HK-2 (cell line): ENCODE measurements around the gene PPA1.
"Not testable (repeated sequence)": the region's sequence is repeated elsewhere in the genome, so short reads cannot be mapped to it uniquely, and the experiment has no call there.

Experiments used
- DNase-seq: peaks from one replicate; pipeline ENCODE4 v3.0.0-alpha.2; 2018; ENCODE audit not compliant: unreplicated experiment

The PPA1 gene

DNA sequence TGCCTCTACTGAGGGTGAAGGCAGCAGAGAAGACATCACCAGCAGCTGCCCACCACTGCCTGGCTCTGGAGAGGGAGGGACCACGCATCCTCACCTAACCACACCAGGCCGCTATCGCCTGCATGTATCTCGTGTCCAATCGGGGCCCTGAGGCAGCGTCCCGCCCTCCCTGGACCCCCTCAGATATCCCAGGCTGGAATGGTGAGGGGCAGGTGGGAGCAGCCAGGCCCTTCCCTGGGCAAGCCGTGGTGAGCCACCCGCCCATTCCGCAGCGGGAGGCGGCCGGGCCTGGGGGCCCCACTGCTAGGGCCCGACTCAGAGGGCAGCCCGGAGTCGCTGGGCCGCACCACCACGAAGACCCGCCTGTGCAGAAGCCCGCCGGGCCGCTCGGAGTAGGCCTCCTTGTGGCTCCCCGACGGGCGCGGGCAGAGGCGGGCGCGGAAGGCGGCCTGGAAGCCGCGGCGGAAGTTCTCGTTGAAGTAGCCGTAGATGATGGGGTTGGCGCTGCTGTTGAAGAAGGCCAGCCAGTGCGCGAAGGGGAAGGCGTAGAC, 21.6 kb upstream of the PPA1 start:
- DNase-seq: no peak

- no peak for DNase-seq
Measured at GRCh38 chr10:70253878-70254765, 20.9 kb upstream of the PPA1 start.

GRCh38 chr10:70250961-70251680, 17.9 kb upstream of the PPA1 start:
- no peak for DNase-seq

DNA sequence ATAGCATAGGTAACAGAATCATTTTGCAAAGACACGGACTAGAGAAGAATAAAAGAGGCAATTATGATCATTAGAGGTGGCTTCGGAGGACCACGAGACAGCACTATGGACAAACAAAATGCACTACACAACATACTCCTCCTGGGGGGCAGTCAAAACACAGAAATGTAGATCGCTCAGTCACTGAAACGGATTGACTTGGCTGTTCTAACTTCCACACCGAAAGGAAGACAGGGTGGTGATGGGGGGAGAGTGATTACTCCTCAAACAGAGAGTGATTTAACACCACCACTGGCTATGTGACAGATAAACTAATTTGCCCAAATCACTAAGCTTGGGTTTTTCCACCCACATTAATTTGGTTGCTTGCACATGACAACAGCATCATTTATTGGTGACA, 14.1 kb upstream of the PPA1 start:
- DNase-seq: no peak

- no peak for DNase-seq
Measured at GRCh38 chr10:70241081-70241480, 7.9 kb upstream of the PPA1 start.

DNA sequence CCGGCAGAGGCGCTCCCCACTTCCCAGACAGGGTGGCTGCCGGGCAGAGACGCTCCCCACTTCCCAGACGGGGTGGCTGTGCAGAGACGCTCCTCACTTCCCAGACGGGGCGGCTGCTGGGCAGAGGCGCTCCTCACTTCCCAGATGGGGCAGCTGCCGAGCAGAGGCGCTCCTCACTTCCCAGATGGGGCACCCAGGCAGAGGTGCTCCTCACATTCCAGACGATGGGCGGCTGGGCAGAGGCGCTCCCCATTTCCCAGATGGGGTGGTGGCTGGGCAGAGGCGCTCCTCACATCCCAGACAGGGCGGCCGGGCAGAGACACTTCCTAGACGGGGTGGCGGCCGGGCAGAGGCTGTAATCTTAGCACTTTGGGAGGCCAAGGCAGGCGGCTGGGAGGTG, 6.8 kb upstream of the PPA1 start:
- not testable (repeated sequence) for DNase-seq

DNA sequence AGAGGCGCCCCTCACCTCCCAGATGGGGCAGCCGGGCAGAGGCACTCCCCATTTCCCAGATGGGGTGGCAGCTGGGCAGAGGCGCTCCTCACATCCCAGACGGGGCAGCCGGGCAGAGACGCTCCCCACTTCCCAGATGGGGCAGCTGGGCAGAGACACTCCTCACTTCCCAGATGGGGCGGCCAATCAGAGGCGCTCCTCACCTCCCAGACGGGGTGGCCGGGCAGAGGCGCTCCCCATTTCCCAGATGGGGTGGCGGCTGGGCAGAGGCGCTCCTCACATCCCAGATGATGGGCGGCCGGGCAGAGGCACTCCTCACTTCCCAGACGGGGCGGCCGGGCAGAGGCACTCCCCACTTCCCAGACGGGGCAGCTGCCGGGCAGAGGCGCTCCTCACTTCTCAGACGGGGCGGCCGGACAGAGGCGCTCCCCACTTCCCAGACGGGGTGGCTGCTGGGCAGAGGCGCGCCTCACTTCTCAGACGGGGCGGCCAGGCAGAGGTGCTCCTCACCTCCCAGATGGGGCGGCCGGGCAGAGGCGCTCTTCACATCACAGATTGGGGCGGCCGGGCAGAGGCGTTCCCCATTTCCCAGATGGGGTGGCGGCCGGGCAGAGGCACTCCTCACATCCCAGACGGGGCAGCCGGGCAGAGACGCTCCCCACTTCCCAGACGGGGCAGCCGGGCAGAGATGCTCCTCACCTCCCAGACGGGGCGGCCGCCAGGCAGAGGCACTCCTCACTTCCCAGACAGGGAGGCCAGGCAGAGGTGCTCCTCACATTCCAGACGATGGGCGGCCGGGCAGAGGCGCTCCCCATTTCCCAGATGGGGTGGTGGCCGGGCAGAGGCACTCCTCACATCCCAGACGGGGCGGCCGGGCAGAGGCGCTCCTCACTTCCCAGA, 6.1 kb upstream of the PPA1 start:
- not testable (repeated sequence) for DNase-seq

- DNase-seq: not testable (repeated sequence)
Measured at GRCh38 chr10:70237958-70238536, 4.8 kb upstream of the PPA1 start.

- no peak for DNase-seq
Measured at GRCh38 chr10:70234668-70235447, 1.6 kb upstream of the PPA1 start.

- no peak for DNase-seq
Measured at GRCh38 chr10:70233939-70234300, 691 bp upstream of the PPA1 start.

GRCh38 chr10:70232859-70233108, 445 bp downstream of the PPA1 start:
- DNase-seq: no peak

- peak; percentile 54 for DNase-seq
Measured at GRCh38 chr10:70232155-70232858, 922 bp downstream of the PPA1 start.

DNA sequence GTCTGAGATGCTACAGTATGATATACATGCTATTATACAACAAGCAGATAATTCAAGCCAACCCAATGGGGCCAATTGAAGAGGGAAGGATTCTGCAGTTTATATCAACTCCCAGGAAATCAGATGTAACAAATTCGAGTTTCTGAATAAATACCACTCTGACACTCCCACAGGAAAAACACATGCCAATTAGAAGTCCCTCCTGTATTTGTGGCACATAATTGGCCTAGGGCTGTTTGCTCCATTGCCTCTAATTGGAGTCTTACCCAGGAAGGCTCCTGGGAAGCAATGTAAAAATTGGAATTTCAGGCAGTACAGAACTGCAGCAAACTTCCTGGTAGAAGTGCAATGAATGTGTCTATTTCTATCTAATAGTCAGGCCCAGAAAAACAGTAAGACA, 4.7 kb downstream of the PPA1 start:
- no peak for DNase-seq

GRCh38 chr10:70227548-70228320, 5.5 kb downstream of the PPA1 start:
- DNase-seq: no peak

DNA sequence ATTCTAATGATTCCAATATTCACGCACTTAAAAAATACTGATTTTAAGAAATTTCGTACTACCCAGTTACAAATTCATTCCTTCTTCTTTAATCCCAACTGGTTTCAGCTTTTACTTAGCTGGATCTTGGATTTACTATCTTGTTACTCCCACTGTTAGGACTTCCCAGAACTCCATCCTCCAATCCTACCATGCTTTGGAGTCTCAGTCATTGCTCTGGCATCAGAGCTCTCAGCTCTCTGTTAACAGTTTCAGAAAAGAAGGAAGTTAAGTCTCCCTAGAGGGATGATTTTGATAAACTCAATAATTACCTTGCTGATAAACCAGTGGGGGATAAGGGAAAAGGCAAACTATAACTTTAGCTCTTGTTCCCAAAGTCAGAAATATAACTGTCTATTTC, 9.5 kb downstream of the PPA1 start:
- DNase-seq: no peak

DNA sequence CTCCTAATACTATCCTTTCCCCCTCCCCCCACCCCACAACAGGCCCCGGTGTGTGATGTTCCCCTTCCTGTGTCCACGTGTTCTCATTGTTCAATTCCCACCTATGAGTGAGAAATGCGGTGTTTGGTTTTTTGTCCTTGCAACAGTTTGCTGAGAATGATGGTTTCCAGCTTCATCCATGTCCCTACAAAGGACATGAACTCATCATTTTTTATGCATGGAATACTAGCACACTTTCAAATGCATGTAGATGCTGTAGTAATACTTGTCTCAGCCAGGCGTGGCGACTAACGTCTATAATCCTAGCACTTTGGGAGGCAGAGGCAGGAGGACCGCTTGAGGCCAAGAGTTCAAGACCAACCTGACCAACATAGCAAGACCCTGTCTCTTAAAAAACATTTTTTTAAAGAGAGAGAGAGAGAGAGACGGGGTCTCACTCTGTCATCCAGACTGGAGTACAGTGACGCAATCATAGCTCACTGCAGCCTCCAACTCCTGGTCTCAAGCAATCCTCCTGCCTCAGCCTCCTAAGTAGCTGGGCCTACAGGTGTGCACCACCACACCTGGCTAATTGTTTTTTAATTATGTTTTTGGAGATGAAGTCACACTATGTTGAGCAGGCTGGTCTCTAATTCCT, 10.3 kb downstream of the PPA1 start:
- DNase-seq: not testable (repeated sequence)

- DNase-seq: no peak
Measured at GRCh38 chr10:70222340-70222794, 10.9 kb downstream of the PPA1 start.

GRCh38 chr10:70221030-70221429, 12.2 kb downstream of the PPA1 start:
- no peak for DNase-seq

- DNase-seq: no peak
Measured at GRCh38 chr10:70212879-70213278, 20.4 kb downstream of the PPA1 start.
